ENCODE results near the gene LIMK1.

- TF ChIP-seq POLR2A (IDR thresholded peaks at IDR 0.05; ENCODE audit: low read length) (no peak), GATA1 (IDR thresholded peaks at IDR 0.05; ENCODE audit: low read depth, low read length) (no peak)
Measured at GRCh38 chr7:74039337-74039736, 44.3 kb upstream of the LIMK1 start.
